H1 (cell line): ENCODE results near the gene SLC27A2. TPM values are rescaled to one million over a fixed set of nuclear protein-coding genes. Genes with fewer than 3 reads are reported as not detected.

ENCODE experiments used
- EGR1 ChIP-seq: IDR thresholded peaks from 2 replicates; pipeline ENCODE4 v1.6.1; 2011; ENCODE audit warnings: low read depth, low read length, borderline replicate concordance
- NANOG ChIP-seq: IDR thresholded peaks from 2 replicates; pipeline ENCODE4 v1.6.1; 2011; ENCODE audit warnings: low read length, low read depth, mild to moderate bottlenecking, inconsistent platforms; ENCODE audit not compliant: insufficient read depth, poor library complexity, severe bottlenecking
- SRF ChIP-seq: IDR thresholded peaks from 2 replicates; pipeline ENCODE4 v1.6.1; 2011; ENCODE audit warnings: mild to moderate bottlenecking, low read depth, low read length, moderate library complexity
- SUZ12 ChIP-seq: fragments of 200-600 bp; sonication (generic); IDR thresholded peaks from 2 replicates; pipeline ENCODE4 v1.6.1; 2012; ENCODE audit warnings: mild to moderate bottlenecking, inconsistent platforms, low read length, moderate library complexity, mixed read lengths
- polyA plus RNA-seq, 7 experiments: library from polyadenylated mRNA; depleted of rRNA in 3 of 7; stranded (reverse) in 5 of 7; unstranded in 2 of 7; fragments of >200 nt in 5 of 7; fragments of 200-250 nt in 2 of 7; gene quantifications; 1 replicate in 5 of 7; 2 replicates in 1 of 7; 4 replicates in 1 of 7; pipeline versions ENCODE4 v1.2.1 to v1.2.3, GENCODE V29; 2011 to 2013; ENCODE audit warnings: missing spikeins in 2 of 7, mixed read lengths in 2 of 7
- total RNA-seq: library from RNA; stranded (reverse); fragmentation: NEBNext Ultra II Directional; extraction: Animal tissue kit (Norgen Biotek cat#: 25700); gene quantifications from 2 replicates; pipeline ENCODE4 v1.2.1, GENCODE V29; 2021

Gene SLC27A2
- total and polyA plus RNA-seq, 2 of the 8 experiments (the other 6 are each of a cell fraction or from before 2014, with no cell fraction given): 5.6 to 5.8 TPM

- TF ChIP-seq NANOG (no peak), SUZ12 (no peak), SRF (no peak), EGR1 (no peak)
These were observed 95.4 kb downstream of the SLC27A2 start (continued) for GRCh38 chr15:50277370-50277769.
